ENCODE measurements around the gene SLC22A1. TPM values are rescaled to one million over a fixed set of nuclear protein-coding genes. Genes with fewer than 3 reads are reported as not detected.
A peak's percentile ranks its signal among the peaks of the same experiment; 100 is the strongest.

SLC22A1 gene
- total and polyA plus RNA-seq, 2 of the 13 experiments (the other 11 are each of a cell fraction or from before 2014, with no cell fraction given): 0.80 to 0.87 TPM

GRCh38 chr6:160127270-160128124 is 5.9 kb downstream of the SLC22A1 start:
- Histone ChIP-seq H3K79me2 (ENCODE audit: insufficient read depth, low read length) (no peaks in the 10 kb centered on the region), H4K20me1 (ENCODE audit: insufficient read depth, low read length) (no peaks in the 10 kb centered on the region), H3K4me2 (ENCODE audit: low read depth, low read length) (peak overlapping the region; percentile 10; the same call in 1 of the 2 replicates), H3K27me3 (ENCODE audit: control insufficient read depth in 1 of 2, insufficient read depth in 2 of 2, low read length in 2 of 2) (no peaks in the 10 kb centered on the region), H3K27ac (ENCODE audit: extremely low read length, insufficient read depth, low read length) (peak overlapping the region; percentile 44), H3K9ac (ENCODE audit: insufficient read depth, low read depth, low read length) (no peak overlapping the region), H3K4me3 (replicated peaks in 1 of 3; ENCODE audit: insufficient read depth in 1 of 3, low read depth in 2 of 3, low read length in 3 of 3) (no peak overlapping the region), H3K9me3 (ENCODE audit: low read length) (no peaks in the 10 kb centered on the region), H2AFZ (ENCODE audit: low read length) (no peak overlapping the region), H3K4me1 (ENCODE audit: insufficient read depth, low read length) (peaks cover 58% of the 10 kb centered on the region), H3K36me3 (replicated peaks in 1 of 2; ENCODE audit: control insufficient read depth in 1 of 2, insufficient read depth in 2 of 2, low read length in 2 of 2) (no peaks in the 10 kb centered on the region)
- ATAC-seq (no peak; the same call in 2 of the 3 replicates), DNase-seq (ENCODE audit: low spot score) (no peak), FAIRE-seq (no peak)
- CTCF ChIA-PET (ENCODE audit: low intra/inter-chr PET ratio, low total read pairs): no interaction called here
- intact Hi-C loops (cut with micrococcal nuclease; ENCODE audit: unreplicated experiment) (no loop called here), in situ Hi-C loops (cut with HindIII; ENCODE audit: extremely low pct_ligation_motif_present, low pct_unique_long_range_greater_than_20kb) (no loop called here)
- no TSS peak for BruUV-seq (replicated peaks)
- POLR2A ChIA-PET: no interaction called here
- WGBS (ENCODE audit: low lambda C conversion rate): 92% methylated on average over 16 of the region's 16 CpGs
- TF ChIP-seq SRF (IDR thresholded peaks at IDR 0.05; ENCODE audit: low read depth, low read length): no peak
- peak; percentile 26; the same call in 1 of the 2 replicates for TF ChIP-seq ZNF280D (CRISPR knock-in tag; IDR thresholded peaks at IDR 0.05)
- TF ChIP-seq ZNF879 (CRISPR knock-in tag; IDR thresholded peaks at IDR 0.05): peak; percentile 53; the same call in 1 of the 2 replicates
- TF ChIP-seq TBX3 (IDR thresholded peaks at IDR 0.05; ENCODE audit: borderline replicate concordance): no peak
- TF ChIP-seq, protein P1, sequence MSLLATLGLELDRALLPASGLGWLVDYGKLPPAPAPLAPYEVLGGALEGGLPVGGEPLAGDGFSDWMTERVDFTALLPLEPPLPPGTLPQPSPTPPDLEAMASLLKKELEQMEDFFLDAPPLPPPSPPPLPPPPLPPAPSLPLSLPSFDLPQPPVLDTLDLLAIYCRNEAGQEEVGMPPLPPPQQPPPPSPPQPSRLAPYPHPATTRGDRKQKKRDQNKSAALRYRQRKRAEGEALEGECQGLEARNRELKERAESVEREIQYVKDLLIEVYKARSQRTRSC (CRISPR knock-in tag; IDR thresholded peaks at IDR 0.05; ENCODE audit: low read depth): no peak
- TF ChIP-seq ZNF512B (CRISPR knock-in tag; IDR thresholded peaks at IDR 0.05; ENCODE audit: borderline replicate concordance): 0 out of 2 replicates have a peak, but pooled peaks have one; percentile 50
- TF ChIP-seq THAP11 (CRISPR knock-in tag; IDR thresholded peaks at IDR 0.05): no peak
- 0 out of 2 replicates have a peak, but pooled peaks have one; percentile 28 for TF ChIP-seq TIGD3 (CRISPR knock-in tag; IDR thresholded peaks at IDR 0.05; ENCODE audit: borderline replicate concordance)
- 0 out of 2 replicates have a peak, but pooled peaks have one; percentile 64 for TF ChIP-seq FOXO4 (CRISPR knock-in tag; conservative IDR thresholded peaks at IDR 0.05)
- TF ChIP-seq IKZF5 (CRISPR knock-in tag; IDR thresholded peaks at IDR 0.05): no peak
- no peak for TF ChIP-seq ZNF607 (CRISPR knock-in tag; IDR thresholded peaks at IDR 0.05; ENCODE audit: borderline replicate concordance)

All from HepG2 (cell line).